A375 (cell line): ENCODE data around the gene SLF1. TPM values are rescaled to one million over a fixed set of nuclear protein-coding genes. Genes with fewer than 3 reads are reported as not detected.

Experiments used
- total RNA-seq: library from RNA; depleted of rRNA; stranded (reverse); fragments of >200 nt; shearing (Covaris generic); gene quantifications from 2 replicates; pipeline ENCODE4 v1.2.3, GENCODE V29; 2014; rRNA removed

Gene SLF1
- 29.0 and 41.4 TPM in 2 replicates for total RNA-seq

GRCh38 chr5:94618493-94619328, at the start of gene SLF1, which contains the start of gene KIAA0825:
TSS of gene SLF1 (plus strand) at chr5:94618669. CDS start at chr5:94628811, 10,142 bp downstream.
TSS of gene KIAA0825 (minus strand) at chr5:94618604. CDS start at chr5:94537126, 81,478 bp downstream.

Other genes starting within 250 kb of the SLF1 start
- 0.45 TPM in 2 replicates for gene KIAA0825, start 65 bp upstream of the SLF1 start, total RNA-seq